Fibroblast of villous mesenchyme (primary cell): Measurements from ENCODE around the gene NLK. TPM values are rescaled to one million over a fixed set of nuclear protein-coding genes. Genes with fewer than 3 reads are reported as not detected.
A peak's percentile ranks its signal among the peaks of the same experiment; 100 is the strongest.
"Not testable (repeated sequence)": the region's sequence is repeated elsewhere in the genome, so short reads cannot be mapped to it uniquely, and the experiment has no call there.

Experiments used
- DNase-seq: peaks from one replicate; pipeline ENCODE4 v3.0.0-alpha.2; 2010; ENCODE audit warnings: low read depth
- H3K4me3 ChIP-seq: 2 replicates; pipeline ENCODE4 v1.5.1; 2011; ENCODE audit warnings: low read depth, mild to moderate bottlenecking, low read length
- CTCF ChIP-seq: IDR thresholded peaks from 2 replicates; pipeline ENCODE4 v1.5.1; 2012; ENCODE audit warnings: low read depth, mild to moderate bottlenecking, low read length; ENCODE audit not compliant: insufficient read depth
- total RNA-seq: library from RNA; depleted of rRNA; stranded (reverse); fragments of >200 nt; gene quantifications from 2 replicates; pipeline ENCODE4 v1.2.3, GENCODE V29; 2012

NLK gene
- total RNA-seq, 1 donor, result 33.7 TPM

- H3K4me3 ChIP-seq, DNase-seq: not testable (repeated sequence)
- peak; percentile 49 for TF ChIP-seq CTCF
Measured at GRCh38 chr17:28232966-28233870, 190.7 kb downstream of the NLK start.

- DNase-seq, H3K4me3 ChIP-seq: not testable (repeated sequence)
Measured at GRCh38 chr17:28233872-28234856, 191.7 kb downstream of the NLK start.

GRCh38 chr17:28235066-28235700 lies 192.7 kb downstream of the NLK start:
- not testable (repeated sequence) for DNase-seq, H3K4me3 ChIP-seq

GRCh38 chr17:28236033-28236653 lies 193.7 kb downstream of the NLK start:
- H3K4me3 ChIP-seq, DNase-seq: not testable (repeated sequence)

- not testable (repeated sequence) for DNase-seq, H3K4me3 ChIP-seq
Measured at GRCh38 chr17:28238547-28239270, 196.2 kb downstream of the NLK start.

GRCh38 chr17:28239271-28239624 lies 196.8 kb downstream of the NLK start:
- TF ChIP-seq CTCF, result no peak
- DNase-seq, result no peak
- no peak overlapping the region for H3K4me3 ChIP-seq

- TF ChIP-seq CTCF, result no peak
- H3K4me3 ChIP-seq, result no peak overlapping the region
- no peak for DNase-seq
Measured at GRCh38 chr17:28240688-28241340, 198.3 kb downstream of the NLK start.

GRCh38 chr17:28242791-28243190 lies 200.3 kb downstream of the NLK start:
- H3K4me3 ChIP-seq, result no peak overlapping the region
- TF ChIP-seq CTCF, result no peak
- no peak for DNase-seq

GRCh38 chr17:28243268-28243667 lies 200.8 kb downstream of the NLK start:
- not testable (repeated sequence) for H3K4me3 ChIP-seq, DNase-seq
